Mesenchymal stem cell (in vitro differentiated cells and primary cell): ENCODE measurements around the gene GBX1.

Experiments
- DNase-seq: peaks from one replicate; pipeline ENCODE4 v3.0.0-alpha.2; 2013
- H2AFZ ChIP-seq: one replicate; pipeline ENCODE4 v1.6.1; 2013; ENCODE audit warnings: low read depth, mild to moderate bottlenecking, control low read depth, inconsistent platforms, low read length, moderate library complexity
- H2AK5ac ChIP-seq: 2 replicates; pipeline ENCODE4 v1.6.1; 2013; ENCODE audit warnings: low read length, moderate library complexity, mild to moderate bottlenecking, inconsistent platforms; ENCODE audit not compliant: severe bottlenecking
- H2BK120ac ChIP-seq: one replicate; pipeline ENCODE4 v1.6.1; 2013; ENCODE audit warnings: low read depth, mild to moderate bottlenecking, inconsistent platforms, low read length, moderate library complexity
- H2BK12ac ChIP-seq, 2 experiments: one replicate each; pipeline ENCODE4 v1.6.1; 2013; ENCODE audit warnings: inconsistent platforms in 2 of 2, low read length in 2 of 2, mild to moderate bottlenecking in 2 of 2, moderate library complexity in 2 of 2, control low read depth in 1 of 2
- H2BK15ac ChIP-seq: one replicate; pipeline ENCODE4 v1.6.1; 2013; ENCODE audit warnings: mild to moderate bottlenecking, low read depth, inconsistent platforms; ENCODE audit not compliant: poor library complexity, severe bottlenecking
- H2BK5ac ChIP-seq: 2 replicates; pipeline ENCODE4 v1.6.1; 2013; ENCODE audit warnings: low read depth, mild to moderate bottlenecking, low read length, control low read depth, inconsistent platforms; ENCODE audit not compliant: poor library complexity, severe bottlenecking
- H3K14ac ChIP-seq, 2 experiments: one replicate each; pipeline ENCODE4 v1.6.1; 2013; ENCODE audit warnings: inconsistent platforms in 2 of 2, low read length in 2 of 2, control low read depth in 1 of 2, mild to moderate bottlenecking in 1 of 2, moderate library complexity in 1 of 2
- H3K18ac ChIP-seq, 2 experiments: one replicate each; pipeline ENCODE4 v1.6.1; 2013; ENCODE audit warnings: inconsistent platforms in 2 of 2, low read length in 2 of 2, control low read depth in 1 of 2, low read depth in 1 of 2, mild to moderate bottlenecking in 1 of 2
- H3K23ac ChIP-seq, 2 experiments: one replicate each; pipeline ENCODE4 v1.6.1; 2013; ENCODE audit warnings: inconsistent platforms in 2 of 2, low read length in 2 of 2, mild to moderate bottlenecking in 2 of 2, moderate library complexity in 2 of 2, control low read depth in 1 of 2
- H3K27ac ChIP-seq: 2 replicates; pipeline ENCODE4 v1.5.1; 2013; ENCODE audit warnings: mild to moderate bottlenecking, moderate library complexity, low read length, control low read depth, inconsistent platforms; ENCODE audit not compliant: poor library complexity, severe bottlenecking
- H3K27me3 ChIP-seq, 2 experiments: 2 replicates each; pipeline versions ENCODE4 v1.6.1 to v1.7.0; 2013; ENCODE audit warnings: low read length in 2 of 2, mild to moderate bottlenecking in 2 of 2, moderate library complexity in 2 of 2, control low read depth in 1 of 2, inconsistent platforms in 1 of 2; ENCODE audit not compliant: control insufficient read depth in 1 of 2, insufficient read depth in 1 of 2
- H3K36me3 ChIP-seq, 2 experiments: 2 replicates each; pipeline versions ENCODE4 v1.6.1 to v1.7.0; 2013; ENCODE audit warnings: low read length in 2 of 2, control low read depth in 1 of 2, inconsistent platforms in 1 of 2, low read depth in 1 of 2, mild to moderate bottlenecking in 1 of 2; ENCODE audit not compliant: insufficient read depth in 2 of 2, control insufficient read depth in 1 of 2
- H3K4ac ChIP-seq, 2 experiments: one replicate each; pipeline ENCODE4 v1.6.1; 2013; ENCODE audit warnings: inconsistent platforms in 2 of 2, low read length in 2 of 2, mild to moderate bottlenecking in 2 of 2, moderate library complexity in 2 of 2, control low read depth in 1 of 2, low read depth in 1 of 2
- H3K4me1 ChIP-seq: 2 replicates; pipeline ENCODE4 v1.6.1; 2013; ENCODE audit warnings: low read depth, low read length, control low read depth; ENCODE audit not compliant: control insufficient read depth, insufficient read depth
- H3K4me2 ChIP-seq: 2 replicates; pipeline ENCODE4 v1.6.1; 2013; ENCODE audit warnings: low read length, mild to moderate bottlenecking, inconsistent platforms; ENCODE audit not compliant: poor library complexity, severe bottlenecking
- H3K4me3 ChIP-seq, 2 experiments: 2 replicates each; pipeline versions ENCODE4 v1.5.1 to v1.7.0; 2013; ENCODE audit warnings: low read length in 2 of 2, mild to moderate bottlenecking in 2 of 2, control low read depth in 1 of 2, low read depth in 1 of 2; ENCODE audit not compliant: insufficient read depth in 1 of 2
- H3K79me1 ChIP-seq: replicated peaks from 2 replicates; pipeline ENCODE4 v1.6.1; 2013; ENCODE audit warnings: mild to moderate bottlenecking, control low read depth, low read length, inconsistent platforms; ENCODE audit not compliant: poor library complexity, severe bottlenecking
- H3K9ac ChIP-seq: 2 replicates; pipeline ENCODE4 v1.7.0; 2013; ENCODE audit warnings: mild to moderate bottlenecking, low read length, moderate library complexity
- H3K9me3 ChIP-seq: 2 replicates; pipeline ENCODE4 v1.7.0; 2013; ENCODE audit warnings: mild to moderate bottlenecking, low read length; ENCODE audit not compliant: control insufficient read depth
- H4K8ac ChIP-seq: one replicate; pipeline ENCODE4 v1.6.1; 2013; ENCODE audit warnings: inconsistent platforms, mild to moderate bottlenecking, low read length, moderate library complexity
- H4K91ac ChIP-seq: one replicate; pipeline ENCODE4 v1.6.1; 2013; ENCODE audit warnings: mild to moderate bottlenecking, low read length, inconsistent platforms
- WGBS: methylation state at CpG from one replicate; pipeline ENCODE4 v1.1.7; 2013; ENCODE audit warnings: mixed read lengths; 5-methylcytosine and 5-hydroxymethylcytosine counted together

The GBX1 gene

DNA sequence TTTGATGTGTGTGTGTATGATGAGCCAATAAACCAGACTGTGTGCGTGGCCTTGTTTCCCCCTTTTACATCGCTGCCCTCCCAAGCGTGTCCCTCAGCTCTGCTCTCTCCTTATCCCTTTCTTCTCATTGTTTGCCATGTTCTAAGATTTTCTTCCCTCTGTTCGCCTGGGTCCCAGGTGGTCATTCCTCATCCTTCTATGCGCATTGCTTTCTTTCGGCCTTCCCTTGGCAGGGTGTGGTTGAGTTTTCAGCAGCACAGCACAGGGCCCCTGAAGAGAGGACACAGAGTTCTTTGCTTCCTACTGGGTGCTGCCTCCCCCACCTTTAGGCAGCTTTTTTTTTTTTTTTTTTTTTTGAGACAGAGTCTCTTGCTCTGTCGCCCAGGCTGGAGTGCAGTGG is 23.1 kb downstream of the GBX1 start:
- no peak overlapping the region for H4K8ac ChIP-seq
- H3K27ac ChIP-seq, result no peak overlapping the region
- no peak overlapping the region for H2BK12ac ChIP-seq
- H2BK15ac ChIP-seq, result no peak overlapping the region
- H3K14ac ChIP-seq, result no peak overlapping the region
- WGBS, result 98% methylated on average over 7 of the region's 7 CpGs
- H3K18ac ChIP-seq, result no peak overlapping the region
- H3K4me1 ChIP-seq, result peaks cover 3% of the 10 kb centered on the region
- no peak overlapping the region for H2BK5ac ChIP-seq
- H3K4ac ChIP-seq, result no peak overlapping the region
- H2AFZ ChIP-seq, result no peak overlapping the region
- no peak overlapping the region for H3K23ac ChIP-seq
- no peak overlapping the region for H3K4me3 ChIP-seq
- H2BK120ac ChIP-seq, result no peak overlapping the region
- no peak overlapping the region for H2AK5ac ChIP-seq
- no peak overlapping the region for H4K91ac ChIP-seq
- peaks cover 14 to 15% of the 10 kb centered on the region in 2 experiments for H3K27me3 ChIP-seq
- H3K79me1 ChIP-seq, result peaks cover 3% of the 10 kb centered on the region
- no peaks in the 10 kb centered on the region for H3K9me3 ChIP-seq
- H3K9ac ChIP-seq, result no peak overlapping the region
- H3K4me2 ChIP-seq, result no peak overlapping the region
- DNase-seq, result no peak
- H3K36me3 ChIP-seq, result peaks cover 51 to 62% of the 10 kb centered on the region in 2 experiments

DNA sequence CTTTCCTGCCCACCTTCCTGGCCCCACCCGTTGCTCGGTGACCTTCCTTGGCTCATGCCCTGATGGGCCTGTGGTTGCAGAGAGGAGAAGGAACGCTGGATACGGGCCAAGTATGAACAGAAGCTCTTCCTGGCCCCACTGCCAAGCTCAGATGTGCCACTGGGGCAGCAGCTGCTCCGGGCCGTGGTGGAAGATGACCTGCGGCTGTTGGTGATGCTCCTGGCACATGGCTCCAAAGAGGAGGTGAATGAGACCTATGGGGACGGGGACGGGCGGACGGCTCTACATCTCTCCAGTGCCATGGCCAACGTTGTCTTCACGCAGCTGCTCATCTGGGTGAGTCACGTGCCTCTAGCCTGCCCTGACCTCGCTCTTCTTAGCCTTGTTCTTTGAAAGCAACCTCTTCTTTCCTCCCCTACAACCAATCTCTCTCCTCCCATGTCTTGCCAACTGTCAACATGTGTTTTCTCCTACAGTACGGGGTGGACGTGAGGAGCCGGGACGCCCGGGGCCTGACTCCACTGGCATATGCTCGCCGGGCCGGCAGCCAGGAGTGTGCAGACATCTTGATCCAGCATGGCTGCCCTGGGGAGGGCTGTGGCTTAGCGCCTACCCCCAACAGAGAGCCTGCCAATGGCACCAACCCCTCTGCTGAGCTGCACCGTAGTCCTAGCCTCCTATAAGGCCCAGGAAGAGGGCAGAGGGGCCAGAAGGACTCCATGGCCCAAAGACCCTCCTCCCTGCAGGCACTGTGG is 24.1 kb downstream of the GBX1 start:
- Histone ChIP-seq H3K4me2 (no peak overlapping the region), H3K14ac (no peak overlapping the region), H3K9ac (no peak overlapping the region), H2BK120ac (no peak overlapping the region), H3K4me3 (no peak overlapping the region), H4K8ac (no peak overlapping the region), H3K27me3 (peaks cover 4 to 7% of the 10 kb centered on the region in 2 experiments), H2BK5ac (no peak overlapping the region), H3K79me1 (peaks cover 4% of the 10 kb centered on the region), H2AK5ac (no peak overlapping the region), H2BK15ac (no peak overlapping the region), H2BK12ac (no peak overlapping the region), H3K27ac (no peak overlapping the region), H2AFZ (no peak overlapping the region), H3K23ac (no peak overlapping the region), H3K36me3 (peaks cover 59 to 70% of the 10 kb centered on the region in 2 experiments), H3K9me3 (no peaks in the 10 kb centered on the region), H3K4ac (no peak overlapping the region), H3K4me1 (peaks cover 9% of the 10 kb centered on the region), H4K91ac (no peak overlapping the region), H3K18ac (no peak overlapping the region)
- no peak for DNase-seq
- 96% methylated on average over 25 of the region's 25 CpGs for WGBS

DNA sequence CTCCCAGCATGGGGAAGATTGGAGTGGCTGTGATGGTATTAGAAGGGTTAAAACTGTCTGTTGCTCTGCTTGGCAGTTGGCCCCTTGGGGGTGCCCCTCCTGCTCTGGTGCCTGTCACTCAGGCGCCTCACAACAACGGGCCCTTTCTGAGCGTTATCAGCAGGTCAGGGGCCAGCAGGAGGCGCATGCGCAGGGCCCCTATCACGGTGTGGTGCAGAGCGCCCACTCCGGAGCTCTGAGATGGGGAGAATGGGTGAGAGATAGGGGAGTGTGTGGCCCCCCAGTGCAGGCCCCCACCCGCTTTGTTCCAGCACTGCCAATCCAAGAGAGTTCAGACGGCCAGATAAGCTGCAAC is 24.8 kb downstream of the GBX1 start:
- Histone ChIP-seq H3K18ac (no peak overlapping the region), H4K91ac (no peak overlapping the region), H2BK12ac (no peak overlapping the region), H2AFZ (no peak overlapping the region), H2BK5ac (no peak overlapping the region), H3K79me1 (peaks cover 6% of the 10 kb centered on the region), H3K14ac (no peak overlapping the region), H3K9me3 (no peaks in the 10 kb centered on the region), H3K23ac (no peak overlapping the region), H2BK120ac (no peak overlapping the region), H2AK5ac (no peak overlapping the region), H3K27ac (no peak overlapping the region), H3K27me3 (no peaks in the 10 kb centered on the region), H3K4me1 (peaks cover 16% of the 10 kb centered on the region), H4K8ac (no peak overlapping the region), H3K4me3 (no peak overlapping the region), H3K9ac (no peak overlapping the region), H3K4ac (no peak overlapping the region), H3K4me2 (no peak overlapping the region), H2BK15ac (no peak overlapping the region), H3K36me3 (peaks cover 67 to 72% of the 10 kb centered on the region in 2 experiments)
- 81% methylated on average over 4 of the region's 10 CpGs for WGBS
- no peak for DNase-seq

DNA sequence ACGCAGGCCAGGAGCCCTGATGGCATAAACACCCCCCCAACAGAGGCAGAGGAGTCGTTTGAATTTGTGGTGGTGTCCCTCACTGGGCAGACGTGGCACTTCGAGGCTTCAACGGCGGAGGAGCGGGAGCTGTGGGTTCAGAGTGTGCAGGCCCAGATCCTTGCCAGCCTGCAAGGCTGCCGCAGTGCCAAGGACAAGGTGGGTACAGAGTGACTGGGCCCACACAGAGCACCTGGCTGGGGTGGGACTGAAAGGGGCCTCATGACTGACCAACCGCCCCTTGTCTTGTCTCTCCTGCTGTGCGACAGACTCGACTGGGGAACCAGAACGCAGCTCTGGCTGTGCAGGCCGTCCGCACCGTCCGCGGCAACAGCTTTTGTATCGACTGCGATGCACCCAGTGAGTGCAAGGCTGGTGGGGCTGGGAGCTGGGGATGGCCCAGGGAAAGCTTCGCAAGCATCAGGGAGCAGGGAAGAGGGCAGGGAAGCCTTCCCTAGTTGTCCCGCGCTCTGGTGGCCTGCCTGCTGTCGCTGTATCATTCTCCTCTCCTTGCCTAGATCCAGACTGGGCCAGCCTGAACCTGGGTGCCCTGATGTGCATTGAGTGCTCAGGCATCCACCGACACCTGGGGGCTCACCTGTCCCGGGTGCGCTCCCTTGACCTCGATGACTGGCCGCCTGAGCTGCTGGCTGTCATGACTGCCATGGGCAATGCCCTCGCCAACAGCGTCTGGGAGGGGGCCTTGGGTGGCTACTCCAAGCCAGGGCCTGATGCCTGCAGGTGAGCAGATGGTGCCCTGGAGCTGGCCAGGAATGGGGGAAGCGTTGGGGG is 25.4 kb downstream of the GBX1 start:
- Histone ChIP-seq H2AK5ac (no peak overlapping the region), H2BK15ac (no peak overlapping the region)
- WGBS, result 93% methylated on average over 31 of the region's 31 CpGs

More for the DNA sequence above, 25.4 kb downstream of the GBX1 start:
- Histone ChIP-seq H3K4me1 (peaks cover 17% of the 10 kb centered on the region), H3K4me2 (no peak overlapping the region), H3K79me1 (peaks cover 6% of the 10 kb centered on the region), H4K8ac (no peak overlapping the region), H4K91ac (no peak overlapping the region), H3K9ac (no peak overlapping the region), H3K23ac (no peak overlapping the region), H3K14ac (no peak overlapping the region), H2BK5ac (no peak overlapping the region), H3K27ac (no peak overlapping the region), H3K4me3 (no peak overlapping the region), H2BK12ac (no peak overlapping the region), H2BK120ac (no peak overlapping the region), H3K4ac (no peak overlapping the region), H3K27me3 (no peaks in the 10 kb centered on the region), H3K9me3 (no peaks in the 10 kb centered on the region), H3K36me3 (peaks cover 73 to 78% of the 10 kb centered on the region in 2 experiments), H2AFZ (no peak overlapping the region), H3K18ac (no peak overlapping the region)
- DNase-seq, result no peak
